IMR-90 (cell line): ENCODE measurements around the gene AAK1. TPM values are rescaled to one million over a fixed set of nuclear protein-coding genes. Genes with fewer than 3 reads are reported as not detected.
A peak's percentile ranks its signal among the peaks of the same experiment; 100 is the strongest.

Experiments
- ATAC-seq: fragments of 200-7000 bp; cut with Tn5 transposase; 2 replicates; pipeline ENCODE4 v1.9.1; 2020; ENCODE audit warnings: low read depth, mild to moderate bottlenecking, moderate library complexity
- BruUV-seq: library from RNA; stranded (reverse); fragments of 400-500 nt; replicated peaks from 2 replicates; lab custom pipeline; 2021; lab: Mats Ljungman, UMichigan
- CTCF ChIA-PET: fragments of 300-600 bp; formaldehyde crosslinking; extraction: SDS; loops from one replicate; lab custom pipeline; 2021; ENCODE audit warnings: antibody characterized with exemption; lab: Yijun Ruan, JAX
- POLR2A ChIA-PET: fragments of 300-600 bp; sonication (Branson Sonifier 250); formaldehyde crosslinking; loops from one replicate; lab custom pipeline; 2022; ENCODE audit warnings: antibody characterized with exemption; ENCODE audit not compliant: unreplicated experiment; lab: Charles Lee
- DNase-seq: peaks from one replicate; pipeline ENCODE4 v3.0.0; 2013
- H2AFZ ChIP-seq: replicated peaks from 2 replicates; pipeline ENCODE3; 2013; ENCODE audit warnings: low read length, mild to moderate bottlenecking; ENCODE audit not compliant: poor library complexity
- H2AK5ac ChIP-seq: 2 replicates; pipeline ENCODE4 v1.6.1; 2013; ENCODE audit warnings: low read depth, low read length, inconsistent platforms
- H2AK9ac ChIP-seq: replicated peaks from 2 replicates; pipeline ENCODE3; 2013; ENCODE audit warnings: mild to moderate bottlenecking, low read depth, low read length, moderate library complexity; ENCODE audit not compliant: poor library complexity
- H2BK120ac ChIP-seq: 2 replicates; pipeline ENCODE4 v1.6.1; 2013; ENCODE audit warnings: low read depth, low read length, inconsistent platforms
- H2BK15ac ChIP-seq: 3 replicates; pipeline ENCODE4 v1.6.1; 2013; ENCODE audit warnings: low read depth, low read length, inconsistent platforms
- H2BK20ac ChIP-seq: 2 replicates; pipeline ENCODE4 v1.6.1; 2013; ENCODE audit warnings: low read depth, mild to moderate bottlenecking, inconsistent platforms, low read length, moderate library complexity
- H2BK5ac ChIP-seq: 2 replicates; pipeline ENCODE4 v1.6.1; 2013; ENCODE audit warnings: mild to moderate bottlenecking, low read depth, low read length, inconsistent platforms; ENCODE audit not compliant: poor library complexity, severe bottlenecking
- H3K14ac ChIP-seq: replicated peaks from 2 replicates; pipeline ENCODE4 v1.6.1; 2013; ENCODE audit warnings: low read depth, low read length, inconsistent platforms
- H3K18ac ChIP-seq: 2 replicates; pipeline ENCODE4 v1.6.1; 2013; ENCODE audit warnings: low read depth, low read length, control low read depth
- H3K23ac ChIP-seq: 2 replicates; pipeline ENCODE4 v1.6.1; 2013; ENCODE audit warnings: low read depth, low read length, inconsistent platforms
- H3K27ac ChIP-seq: 2 replicates; pipeline ENCODE4 v1.5.1; 2013; ENCODE audit warnings: mild to moderate bottlenecking, control low read depth, low read length; ENCODE audit not compliant: insufficient read depth
- H3K27me3 ChIP-seq: 2 replicates; pipeline ENCODE4 v1.6.1; 2013; ENCODE audit warnings: low read length; ENCODE audit not compliant: control insufficient read depth, insufficient read depth
- H3K36me3 ChIP-seq: 2 replicates; pipeline ENCODE4 v1.6.1; 2013; ENCODE audit warnings: low read length, mixed read lengths; ENCODE audit not compliant: control insufficient read depth, insufficient read depth
- H3K4ac ChIP-seq: 2 replicates; pipeline ENCODE4 v1.6.1; 2013; ENCODE audit warnings: low read depth, low read length, inconsistent platforms
- H3K4me1 ChIP-seq: 2 replicates; pipeline ENCODE4 v1.6.1; 2013; ENCODE audit warnings: low read length, mixed read lengths; ENCODE audit not compliant: control insufficient read depth, insufficient read depth
- H3K4me2 ChIP-seq: 2 replicates; pipeline ENCODE4 v1.6.1; 2013; ENCODE audit warnings: low read depth, mild to moderate bottlenecking, control low read depth, low read length, moderate library complexity
- H3K4me3 ChIP-seq: 2 replicates; pipeline ENCODE4 v1.5.1; 2013; ENCODE audit warnings: low read depth, mild to moderate bottlenecking, control low read depth, low read length, moderate library complexity; ENCODE audit not compliant: insufficient read depth
- H3K56ac ChIP-seq: 2 replicates; pipeline ENCODE4 v1.6.1; 2013; ENCODE audit warnings: low read length, inconsistent platforms; ENCODE audit not compliant: insufficient read depth; ENCODE audit errors: extremely low read depth
- H3K79me1 ChIP-seq, 2 experiments: 2 replicates each; pipeline ENCODE4 v1.6.1; 2013; ENCODE audit warnings: low read length in 2 of 2, inconsistent platforms in 1 of 2, low read depth in 1 of 2
- H3K9ac ChIP-seq: 2 replicates; pipeline ENCODE4 v1.6.1; 2013; ENCODE audit warnings: low read depth, low read length, control low read depth
- H3K9me1 ChIP-seq: 2 replicates; pipeline ENCODE4 v1.6.1; 2013; ENCODE audit warnings: low read length, inconsistent platforms; ENCODE audit not compliant: insufficient read depth
- H3K9me3 ChIP-seq: 2 replicates; pipeline ENCODE4 v1.6.1; 2013; ENCODE audit warnings: low read length; ENCODE audit not compliant: control insufficient read depth, insufficient read depth
- H4K20me1 ChIP-seq: 2 replicates; pipeline ENCODE4 v1.6.1; 2013; ENCODE audit warnings: low read length, inconsistent platforms; ENCODE audit not compliant: insufficient read depth
- H4K5ac ChIP-seq: 2 replicates; pipeline ENCODE4 v1.6.1; 2013; ENCODE audit warnings: mild to moderate bottlenecking, low read depth, low read length, control low read depth
- H4K8ac ChIP-seq, 2 experiments: 2 replicates each; pipeline ENCODE4 v1.6.1; 2013; ENCODE audit warnings: low read depth in 2 of 2, low read length in 2 of 2, control low read depth in 1 of 2, inconsistent platforms in 1 of 2
- H4K91ac ChIP-seq: 2 replicates; pipeline ENCODE4 v1.6.1; 2013; ENCODE audit warnings: low read depth, low read length, inconsistent platforms; ENCODE audit not compliant: insufficient read depth
- CEBPB ChIP-seq: IDR thresholded peaks from 2 replicates; pipeline ENCODE4 v1.6.1; 2012; ENCODE audit warnings: low read depth, low read length, improper control_type of control experiment
- NFE2L2 ChIP-seq: fragments of 150-350 bp; IDR thresholded peaks from 2 replicates; pipeline ENCODE4 v1.6.1; 2016; ENCODE audit warnings: low read depth, mild to moderate bottlenecking, low read length
- WGBS, 2 experiments: methylation state at CpG; one replicate each; pipeline versions ENCODE4 v1.1.5 to v1.1.7; 2013; ENCODE audit warnings: missing lambda C conversion rate in 2 of 2; ENCODE audit not compliant: insufficient read length in 1 of 2; ENCODE audit errors: extremely low coverage in 2 of 2; 5-methylcytosine and 5-hydroxymethylcytosine counted together
- dilution Hi-C: fragments of 300-500 bp; cut with HindIII; formaldehyde crosslinking; loops from one replicate; pipeline ENCODE4 v1.14.3; 2018; ENCODE audit warnings: low sequenced_read_pairs; ENCODE audit not compliant: unreplicated experiment
- in situ Hi-C: fragments of 300-500 bp; cut with MboI; formaldehyde crosslinking; loops from 3 replicates; pipeline ENCODE4 v1.14.3; 2019; ENCODE audit warnings: low sequenced_read_pairs, inconsistent platforms, mixed read lengths
- intact Hi-C: fragments of 100-400 bp; cut with micrococcal nuclease; formaldehyde crosslinking; loops from 2 replicates; pipeline ENCODE4 v1.10.0; 2022
- polyA plus RNA-seq, 3 experiments: library from polyadenylated mRNA; depleted of rRNA; stranded (reverse); fragments of >200 nt; gene quantifications; 2 replicates each; pipeline ENCODE4 v1.2.3, GENCODE V29; 2012; ENCODE audit warnings: low replicate concordance in 1 of 3
- total RNA-seq: library from RNA; depleted of rRNA; stranded (reverse); fragments of >200 nt; gene quantifications from 2 replicates; pipeline ENCODE4 v1.2.3, GENCODE V29; 2012

The AAK1 gene
- total and polyA plus RNA-seq, 2 of the 4 experiments (the other 2 are of a cell fraction): 21.9 to 26.5 TPM

GRCh38 chr2:69645031-69645431 lies 1.5 kb upstream of the AAK1 start:
- Histone ChIP-seq H3K4ac (peak overlapping the region; percentile 100), H4K8ac (peak overlapping the region; percentile 89 to 100), H3K27ac (peak overlapping the region; percentile 82), H2AK9ac (peak overlapping the region; percentile 34), H4K20me1 (peaks cover 23% of the 10 kb centered on the region), H3K18ac (peak overlapping the region; percentile 89), H3K36me3 (no peaks in the 10 kb centered on the region; the same call in 1 of the 2 replicates), H3K27me3 (no peaks in the 10 kb centered on the region), H3K56ac (peak overlapping the region; percentile 98), H3K4me3 (peak overlapping the region; percentile 38), H3K4me1 (peaks cover 12% of the 10 kb centered on the region), H3K9ac (peak overlapping the region; percentile 99), H3K9me3 (no peaks in the 10 kb centered on the region), H2BK20ac (peak overlapping the region; percentile 35), H2BK120ac (peak overlapping the region; percentile 58), H2AFZ (peak overlapping the region; percentile 64), H4K5ac (peak overlapping the region; percentile 93), H3K14ac (peak overlapping the region; percentile 89), H3K4me2 (peak overlapping the region; percentile 90), H3K9me1 (peaks cover 14% of the 10 kb centered on the region), H3K79me1 (peaks cover 12 to 45% of the 10 kb centered on the region in 2 experiments; a peak in 3 of 4 replicates), H2BK15ac (peak overlapping the region; percentile 85; the same call in 2 of the 3 replicates), H4K91ac (peak overlapping the region; percentile 74), H2AK5ac (peak overlapping the region; percentile 32; the same call in 1 of the 2 replicates), H3K23ac (peak overlapping the region; percentile 89), H2BK5ac (peak overlapping the region; percentile 99)
- no peak for DNase-seq
- intact Hi-C loops (loop anchor here (2.0 kb wide), 1 partner anchor 208 kb away; the partner anchor contains the start of gene NFU1), in situ Hi-C loops (no loop called here), dilution Hi-C loops (no loop called here)
- BruUV-seq: no TSS peak
- CTCF ChIA-PET: no interaction called here
- WGBS, 2 experiments: no CpG with 5 or more reads among the region's 7 CpGs
- ATAC-seq: no peak
- POLR2A ChIA-PET: interaction anchor here (0.7 kb wide), 1 partner anchor 89 kb away, joined by 3 read pairs; no protein-coding TSS in a partner anchor
- TF ChIP-seq CEBPB (no peak), NFE2L2 (no peak)
